ENCODE data around the gene PLPPR3.

PLPPR3 gene

DNA sequence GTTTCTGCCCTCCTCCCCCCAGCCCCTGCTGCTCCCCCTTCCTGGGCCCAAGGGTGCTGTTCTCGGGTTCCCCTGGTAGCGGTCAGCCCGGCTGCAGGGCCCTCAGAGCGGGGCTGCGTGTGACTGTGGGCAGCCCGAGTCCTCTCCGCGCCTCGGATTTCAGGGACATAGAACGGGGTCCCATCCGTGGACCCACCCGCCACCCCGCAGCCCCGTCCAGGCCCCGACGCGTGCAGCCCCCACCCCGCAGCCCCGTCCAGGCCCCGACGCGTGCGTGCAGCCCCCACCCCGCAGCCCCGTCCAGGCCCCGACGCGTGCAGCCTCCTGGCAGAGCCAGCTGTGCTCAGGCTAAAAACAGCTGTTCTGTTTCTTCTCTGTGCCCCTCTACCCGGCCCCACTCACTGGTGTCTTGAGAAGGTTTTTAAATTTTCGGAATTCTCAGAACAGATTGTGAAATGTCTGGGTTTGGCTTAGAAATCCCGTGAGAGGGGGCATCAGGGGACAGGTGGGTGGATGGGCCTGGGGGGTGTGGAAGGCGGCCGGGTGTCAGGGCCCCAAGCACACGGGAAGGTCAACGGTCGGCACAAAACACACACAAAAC is 13.6 kb upstream of the PLPPR3 start:
- no peak overlapping the region for H3K4me3 ChIP-seq (ENCODE audit: control insufficient read depth, low read depth, low read length)
- no peak for DNase-seq (ENCODE audit: low read depth)
- TF ChIP-seq, protein P1, sequence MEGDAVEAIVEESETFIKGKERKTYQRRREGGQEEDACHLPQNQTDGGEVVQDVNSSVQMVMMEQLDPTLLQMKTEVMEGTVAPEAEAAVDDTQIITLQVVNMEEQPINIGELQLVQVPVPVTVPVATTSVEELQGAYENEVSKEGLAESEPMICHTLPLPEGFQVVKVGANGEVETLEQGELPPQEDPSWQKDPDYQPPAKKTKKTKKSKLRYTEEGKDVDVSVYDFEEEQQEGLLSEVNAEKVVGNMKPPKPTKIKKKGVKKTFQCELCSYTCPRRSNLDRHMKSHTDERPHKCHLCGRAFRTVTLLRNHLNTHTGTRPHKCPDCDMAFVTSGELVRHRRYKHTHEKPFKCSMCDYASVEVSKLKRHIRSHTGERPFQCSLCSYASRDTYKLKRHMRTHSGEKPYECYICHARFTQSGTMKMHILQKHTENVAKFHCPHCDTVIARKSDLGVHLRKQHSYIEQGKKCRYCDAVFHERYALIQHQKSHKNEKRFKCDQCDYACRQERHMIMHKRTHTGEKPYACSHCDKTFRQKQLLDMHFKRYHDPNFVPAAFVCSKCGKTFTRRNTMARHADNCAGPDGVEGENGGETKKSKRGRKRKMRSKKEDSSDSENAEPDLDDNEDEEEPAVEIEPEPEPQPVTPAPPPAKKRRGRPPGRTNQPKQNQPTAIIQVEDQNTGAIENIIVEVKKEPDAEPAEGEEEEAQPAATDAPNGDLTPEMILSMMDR (conservative IDR thresholded peaks at IDR 0.05; ENCODE audit: control insufficient read depth, insufficient read depth, low read depth, low read length) = no peak

DNA sequence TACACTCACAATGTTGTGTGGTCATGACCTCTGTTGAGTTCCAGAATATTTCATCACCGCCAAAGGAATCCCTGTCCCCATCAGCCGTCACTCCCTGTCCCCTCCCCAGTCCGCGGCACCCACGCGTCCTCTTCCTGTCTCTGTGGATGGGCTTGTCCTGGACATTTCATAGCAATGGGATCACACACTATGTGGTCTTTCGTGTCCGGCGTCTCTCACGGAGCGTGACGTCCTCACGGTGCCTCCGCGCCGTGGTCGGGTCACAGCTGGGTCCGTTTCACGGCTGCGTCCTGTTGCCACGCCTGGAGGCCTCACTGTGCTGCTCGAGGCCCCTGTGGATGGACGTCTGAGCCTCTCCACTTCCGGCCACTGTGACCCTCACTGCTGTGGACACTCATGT is 12.5 kb upstream of the PLPPR3 start:
- TF ChIP-seq, protein P1 (conservative IDR thresholded peaks at IDR 0.05; ENCODE audit: control insufficient read depth, insufficient read depth, low read depth, low read length) = no peak
- DNase-seq (ENCODE audit: low read depth) = no peak
- no peak overlapping the region for H3K4me3 ChIP-seq (ENCODE audit: control insufficient read depth, low read depth, low read length)

DNA sequence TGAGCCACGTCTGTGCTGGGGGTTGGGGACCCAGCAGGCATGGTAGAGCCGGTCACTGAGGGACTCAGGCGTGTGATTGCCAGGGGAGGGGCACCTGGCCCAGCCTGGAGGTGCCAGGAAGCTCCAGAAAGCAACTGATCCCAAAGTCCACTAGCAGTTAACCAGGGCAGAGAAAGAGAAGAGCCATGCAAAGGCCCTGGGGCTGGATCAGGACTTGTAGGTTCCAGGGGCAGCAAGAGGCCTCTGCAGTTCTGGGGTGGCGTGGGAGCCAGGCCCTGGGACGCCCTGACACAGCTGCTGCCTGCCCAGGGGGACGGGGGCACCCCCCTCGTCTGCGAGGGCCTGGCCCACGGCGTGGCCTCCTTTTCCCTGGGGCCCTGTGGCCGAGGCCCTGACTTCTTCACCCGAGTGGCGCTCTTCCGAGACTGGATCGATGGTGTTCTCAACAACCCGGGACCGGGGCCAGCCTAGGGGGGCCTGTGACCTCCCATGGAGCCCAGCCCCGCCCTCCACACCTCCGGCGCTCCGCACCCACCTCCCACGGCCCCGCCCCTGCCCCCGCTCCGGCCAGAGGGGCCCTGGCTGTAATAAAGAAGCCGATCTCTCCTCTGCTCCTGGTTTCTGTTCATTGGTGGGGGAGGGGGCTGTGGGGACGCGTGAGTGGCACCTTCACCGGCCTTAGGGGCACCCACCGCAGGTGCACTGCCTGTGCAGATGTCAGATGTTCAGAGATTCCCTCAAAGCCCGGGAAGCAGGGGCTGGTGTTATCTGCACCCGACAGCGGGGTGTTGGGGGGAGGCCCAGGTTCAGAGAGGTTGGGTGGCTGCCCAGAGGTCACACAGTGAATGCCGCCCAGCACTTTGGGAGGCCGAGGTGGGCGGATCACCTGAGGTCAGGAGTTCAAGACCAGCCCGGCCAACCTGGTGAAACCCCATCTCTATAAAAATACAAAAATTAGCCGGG is 9.9 kb upstream of the PLPPR3 start:
- TF ChIP-seq, protein P1 (conservative IDR thresholded peaks at IDR 0.05; ENCODE audit: control insufficient read depth, insufficient read depth, low read depth, low read length) = no peak
- no peak for DNase-seq (ENCODE audit: low read depth)
- H3K4me3 ChIP-seq (ENCODE audit: control insufficient read depth, low read depth, low read length) = no peak overlapping the region

DNA sequence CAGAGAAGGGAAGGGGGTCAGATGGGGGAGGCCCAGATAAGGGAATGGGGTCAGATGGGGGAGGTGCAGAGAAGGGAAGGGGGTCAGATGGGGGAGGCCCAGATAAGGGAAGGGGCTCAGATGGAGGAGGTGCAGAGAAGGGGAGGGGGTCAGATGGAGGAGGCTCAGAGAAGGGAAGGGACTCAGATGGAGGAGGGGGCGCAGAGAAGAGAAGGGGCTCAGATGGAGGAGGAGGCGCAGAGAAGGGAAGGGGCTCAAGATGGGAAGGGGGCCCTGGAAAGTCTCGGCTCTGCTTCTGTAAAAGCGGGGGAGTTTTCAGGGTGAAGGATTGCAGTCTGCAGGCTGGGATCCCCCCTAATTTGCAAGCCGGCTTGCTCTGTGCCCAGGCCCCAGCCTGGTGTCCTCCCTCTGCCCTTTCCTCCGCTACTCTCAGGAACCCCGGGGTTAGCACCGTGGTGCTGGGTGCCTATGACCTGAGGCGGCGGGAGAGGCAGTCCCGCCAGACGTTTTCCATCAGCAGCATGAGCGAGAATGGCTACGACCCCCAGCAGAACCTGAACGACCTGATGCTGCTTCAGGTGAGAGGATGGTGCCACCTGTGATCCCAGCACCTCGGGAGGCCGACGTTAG is 7.5 kb upstream of the PLPPR3 start:
- H3K4me3 ChIP-seq (ENCODE audit: control insufficient read depth, low read depth, low read length) = no peak overlapping the region
- TF ChIP-seq, protein P1 (conservative IDR thresholded peaks at IDR 0.05; ENCODE audit: control insufficient read depth, insufficient read depth, low read depth, low read length) = no peak
- DNase-seq (ENCODE audit: low read depth) = no peak

DNA sequence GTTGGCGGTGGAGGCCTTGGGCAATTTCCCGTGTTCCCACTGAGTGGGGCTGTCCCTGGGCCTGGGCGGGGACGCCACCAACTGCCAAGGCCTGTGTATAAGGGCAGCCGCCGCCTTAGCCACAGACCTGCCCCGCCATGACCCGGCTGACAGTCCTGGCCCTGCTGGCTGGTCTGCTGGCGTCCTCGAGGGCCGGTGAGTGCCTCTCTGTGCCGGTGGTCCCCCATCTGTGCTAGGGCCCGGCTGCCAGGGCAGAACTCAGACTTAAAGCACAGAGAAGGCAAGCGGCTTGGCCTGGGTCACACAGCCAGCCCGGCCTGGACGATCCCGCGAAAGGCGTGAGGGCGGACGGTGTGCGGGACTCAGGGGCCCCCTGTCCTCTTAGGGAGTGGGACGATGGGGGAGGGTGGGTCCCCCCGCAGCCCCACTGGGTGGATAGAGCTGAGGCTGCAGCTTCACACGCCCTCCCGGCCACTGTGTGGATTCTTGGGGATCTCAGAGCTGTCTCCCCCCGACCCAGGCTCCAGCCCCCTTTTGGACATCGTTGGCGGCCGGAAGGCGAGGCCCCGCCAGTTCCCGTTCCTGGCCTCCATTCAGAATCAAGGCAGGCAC is 6.1 kb upstream of the PLPPR3 start, which contains the start of gene AZU1:
AZU1 (plus strand) TSS at position 128 of the 612 bp plus-strand sequence; CDS start at position 138, 10 bp downstream.
- H3K4me3 ChIP-seq (ENCODE audit: control insufficient read depth, low read depth, low read length) = no peak within 1 kb of the TSS
- TF ChIP-seq, protein P1 (conservative IDR thresholded peaks at IDR 0.05; ENCODE audit: control insufficient read depth, insufficient read depth, low read depth, low read length) = no peak
- DNase-seq (ENCODE audit: low read depth) = no peak

DNA sequence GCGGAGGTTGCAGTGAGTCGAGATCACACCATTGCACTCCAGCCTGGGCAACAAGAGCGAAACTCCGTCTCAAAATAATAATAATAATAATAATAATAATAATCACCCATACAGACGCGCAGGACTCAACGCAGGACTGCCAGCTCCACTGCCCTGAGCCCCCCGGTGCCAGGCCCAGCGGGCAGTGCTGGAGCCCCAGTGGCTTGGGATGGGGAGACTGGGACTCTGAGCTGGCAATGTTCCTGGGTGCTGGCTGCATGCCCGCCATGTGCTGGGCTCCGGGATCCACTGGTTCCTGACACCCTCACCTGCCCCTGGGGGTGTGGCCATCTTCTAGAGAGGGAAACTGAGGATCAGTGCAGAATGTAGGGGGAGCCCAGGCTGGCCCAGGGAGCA is 5.6 kb upstream of the PLPPR3 start:
- no peak overlapping the region for H3K4me3 ChIP-seq (ENCODE audit: control insufficient read depth, low read depth, low read length)
- no peak for DNase-seq (ENCODE audit: low read depth)
- TF ChIP-seq, protein P1 (conservative IDR thresholded peaks at IDR 0.05; ENCODE audit: control insufficient read depth, insufficient read depth, low read depth, low read length) = no peak

All from fibroblast of mammary gland (primary cell).